GM23338 (cell line): Measurements from ENCODE around the gene MOB2. TPM values are rescaled to one million over a fixed set of nuclear protein-coding genes. Genes with fewer than 3 reads are reported as not detected.

ENCODE experiments used
- ATAC-seq: fragments of 200-7000 bp; cut with Tn5 transposase; 3 replicates; pipeline ENCODE4 v1.9.1; 2020
- DNase-seq: peaks from one replicate; pipeline ENCODE4 v3.0.0-alpha.2; 2015; ENCODE audit warnings: low spot score
- H2AFZ ChIP-seq: fragments of 200-600 bp; sonication (generic); 2 replicates; pipeline ENCODE4 v1.8.0; 2016; ENCODE audit warnings: antibody characterized with exemption, mild to moderate bottlenecking, moderate library complexity
- H3F3A ChIP-seq: fragments of 200-600 bp; sonication (generic); replicated peaks from 2 replicates; pipeline ENCODE4 v1.8.0; 2017; ENCODE audit warnings: antibody characterized with exemption, mixed run types, low read depth
- H3K27ac ChIP-seq: fragments of 200-600 bp; sonication (generic); 2 replicates; pipeline ENCODE4 v1.6.1; 2016; ENCODE audit warnings: low read depth
- H3K27me3 ChIP-seq: fragments of 200-600 bp; sonication (generic); 2 replicates; pipeline ENCODE4 v1.8.0; 2016; ENCODE audit warnings: mild to moderate bottlenecking, mixed run types, moderate library complexity; ENCODE audit not compliant: insufficient read depth
- H3K36me3 ChIP-seq: fragments of 200-600 bp; sonication (generic); 2 replicates; pipeline ENCODE4 v1.8.0; 2016; ENCODE audit warnings: mild to moderate bottlenecking; ENCODE audit not compliant: insufficient read depth
- H3K4me1 ChIP-seq: fragments of 200-600 bp; sonication (generic); 2 replicates; pipeline ENCODE4 v1.8.0; 2016; ENCODE audit warnings: mild to moderate bottlenecking, moderate library complexity; ENCODE audit not compliant: insufficient read depth
- H3K4me2 ChIP-seq: fragments of 200-600 bp; sonication (generic); 2 replicates; pipeline ENCODE4 v1.7.1; 2017; ENCODE audit warnings: mixed run types
- H3K4me3 ChIP-seq: fragments of 200-600 bp; sonication (generic); 2 replicates; pipeline ENCODE4 v1.6.1; 2016; ENCODE audit warnings: mixed run types
- H3K79me2 ChIP-seq: fragments of 200-600 bp; sonication (generic); replicated peaks from 2 replicates; pipeline ENCODE4 v1.8.0; 2017; ENCODE audit warnings: mild to moderate bottlenecking; ENCODE audit not compliant: insufficient read depth
- H3K9me2 ChIP-seq: fragments of 200-600 bp; sonication (generic); 2 replicates; pipeline ENCODE4 v1.8.0; 2017; ENCODE audit not compliant: insufficient read depth
- H4K20me1 ChIP-seq: fragments of 200-600 bp; sonication (generic); replicated peaks from 2 replicates; pipeline ENCODE4 v1.8.0; 2017; ENCODE audit warnings: mild to moderate bottlenecking; ENCODE audit not compliant: insufficient read depth
- H3K27ac Mint-ChIP-seq: 2 replicates; pipeline ENCODE4 v1.8.0; 2020; ENCODE audit warnings: inconsistent platforms, mild to moderate bottlenecking, moderate library complexity, mixed read lengths
- H3K27me3 Mint-ChIP-seq: 3 replicates; pipeline ENCODE4 v1.8.0; 2022; ENCODE audit warnings: low read depth, mild to moderate bottlenecking, moderate library complexity, mixed read lengths, inconsistent platforms; ENCODE audit not compliant: insufficient read depth, poor library complexity
- H3K36me3 Mint-ChIP-seq: 3 replicates; pipeline ENCODE4 v1.8.0; 2021; ENCODE audit warnings: low read depth, mild to moderate bottlenecking, inconsistent platforms, moderate library complexity, mixed read lengths
- H3K4me1 Mint-ChIP-seq: 3 replicates; pipeline ENCODE4 v1.8.0; 2020; ENCODE audit warnings: mild to moderate bottlenecking, inconsistent platforms, mixed read lengths
- H3K4me3 Mint-ChIP-seq: 3 replicates; pipeline ENCODE4 v1.8.0; 2021; ENCODE audit warnings: moderate library complexity, mild to moderate bottlenecking, inconsistent platforms, mixed read lengths
- H3K9me3 Mint-ChIP-seq: 3 replicates; pipeline ENCODE4 v1.8.0; 2020; ENCODE audit warnings: moderate library complexity, mild to moderate bottlenecking, inconsistent platforms, mixed read lengths
- CREB1 ChIP-seq: fragments of 250-450 bp; sonication (Bioruptor Pico); IDR thresholded peaks from 2 replicates; pipeline ENCODE4 v1.5.0; 2020; ENCODE audit warnings: low read depth, mild to moderate bottlenecking, moderate library complexity
- EZH2 ChIP-seq: fragments of 200-600 bp; sonication (generic); IDR thresholded peaks from one replicate; pipeline ENCODE4 v1.8.0; 2017; ENCODE audit warnings: antibody characterized with exemption, mild to moderate bottlenecking, low read depth; ENCODE audit not compliant: unreplicated experiment
- JUNB ChIP-seq: IDR thresholded peaks from one replicate; pipeline ENCODE4 v1.6.1; 2016; ENCODE audit warnings: antibody characterized with exemption; ENCODE audit not compliant: unreplicated experiment
- NANOG ChIP-seq: IDR thresholded peaks from 2 replicates; pipeline ENCODE4 v1.6.1; 2016; ENCODE audit warnings: antibody characterized with exemption, borderline replicate concordance
- STAT1 ChIP-seq: IDR thresholded peaks from one replicate; pipeline ENCODE4 v1.6.1; 2016; ENCODE audit warnings: antibody characterized with exemption; ENCODE audit not compliant: unreplicated experiment
- ZNF331 ChIP-seq: fragments of 250-450 bp; sonication (Bioruptor Pico); IDR thresholded peaks from 2 replicates; pipeline ENCODE4 v1.5.0; 2020; ENCODE audit warnings: low read depth, mild to moderate bottlenecking, moderate library complexity
- polyA plus RNA-seq: library from polyadenylated mRNA; unstranded; fragments of >200 nt; fragmentation: Nextera tagmentation; extraction: Ambion mirVana; gene quantifications from 2 replicates; pipeline ENCODE4 v1.2.1, GENCODE V29; 2016
- total RNA-seq: library from RNA; depleted of rRNA; stranded (reverse); fragments of >200 nt; shearing (Covaris generic); gene quantifications from 2 replicates; pipeline ENCODE4 v1.2.3, GENCODE V29; 2014
- TF ChIP-seq, protein P1 (sequence below), 2 experiments: fragments of 200-600 bp in 1 of 2; sonication (generic) in 1 of 2; conservative IDR thresholded peaks; 2 replicates each; pipeline versions ENCODE4 v1.5.1 to v1.6.1; 2016 to 2017; ENCODE audit warnings: antibody characterized with exemption in 2 of 2, low read depth in 2 of 2, mild to moderate bottlenecking in 2 of 2, moderate library complexity in 1 of 2
- TF ChIP-seq, protein P2 (sequence below): IDR thresholded peaks from 2 replicates; pipeline ENCODE4 v1.6.1; 2016; ENCODE audit warnings: antibody characterized with exemption
- TF ChIP-seq, protein P3 (sequence below): fragments of 250-450 bp; sonication (Bioruptor Pico); IDR thresholded peaks from 2 replicates; pipeline ENCODE4 v1.5.0; 2020; ENCODE audit warnings: mild to moderate bottlenecking, moderate library complexity
- TF ChIP-seq, protein P4 (sequence below): IDR thresholded peaks from one replicate; pipeline ENCODE4 v1.6.1; 2018; ENCODE audit warnings: antibody characterized with exemption; ENCODE audit not compliant: unreplicated experiment

MOB2 gene
- total and polyA plus RNA-seq, 2 experiments from 2014 or later, result 10.1 to 19.7 TPM

DNA sequence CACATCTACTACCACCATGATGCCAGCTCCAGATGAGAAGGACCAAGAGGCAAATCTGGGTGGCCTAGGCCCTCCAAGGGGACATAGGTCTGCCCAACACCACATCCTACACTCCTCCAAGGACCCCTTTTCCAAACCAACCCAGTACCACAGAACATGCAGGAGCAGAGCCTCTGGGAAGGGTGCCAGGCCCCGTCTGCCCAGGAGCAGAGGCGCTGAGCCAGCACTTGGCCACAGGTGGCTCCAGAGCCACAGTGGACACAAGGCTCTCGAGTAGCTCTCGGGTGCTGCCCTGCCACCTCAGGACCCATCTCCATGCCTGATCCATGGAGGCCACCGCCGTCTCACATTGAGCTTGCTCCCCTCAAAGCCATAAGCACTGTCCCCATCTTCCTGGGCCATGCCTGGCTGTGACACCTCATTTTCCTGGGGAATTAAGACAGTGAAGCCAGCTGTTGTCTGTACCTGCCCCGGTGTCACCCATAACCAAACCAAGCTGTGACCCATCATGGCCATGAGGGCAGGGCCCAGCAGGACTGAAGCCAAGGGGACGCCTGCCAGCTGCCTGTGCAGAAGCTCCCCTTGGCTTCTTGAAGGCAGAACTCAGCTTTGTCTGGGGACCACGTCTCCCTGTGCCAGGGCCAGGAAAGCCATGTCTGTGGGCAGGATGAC is 7.4 kb downstream of the MOB2 start:
- Histone ChIP-seq H3K4me1 (no peaks in the 10 kb centered on the region), H3K4me2 (no peak overlapping the region), H3K9me2 (no peaks in the 10 kb centered on the region), H3F3A (no peaks in the 10 kb centered on the region), H3K27ac (no peak overlapping the region), H3K27me3 (no peaks in the 10 kb centered on the region), H3K79me2 (no peaks in the 10 kb centered on the region), H2AFZ (no peak overlapping the region), H3K36me3 (no peaks in the 10 kb centered on the region), H3K4me3 (no peak overlapping the region), H4K20me1 (peaks cover 7% of the 10 kb centered on the region)
- ATAC-seq (no peak), DNase-seq (no peak)
- no peak for TF ChIP-seq JUNB
- TF ChIP-seq, protein P1, sequence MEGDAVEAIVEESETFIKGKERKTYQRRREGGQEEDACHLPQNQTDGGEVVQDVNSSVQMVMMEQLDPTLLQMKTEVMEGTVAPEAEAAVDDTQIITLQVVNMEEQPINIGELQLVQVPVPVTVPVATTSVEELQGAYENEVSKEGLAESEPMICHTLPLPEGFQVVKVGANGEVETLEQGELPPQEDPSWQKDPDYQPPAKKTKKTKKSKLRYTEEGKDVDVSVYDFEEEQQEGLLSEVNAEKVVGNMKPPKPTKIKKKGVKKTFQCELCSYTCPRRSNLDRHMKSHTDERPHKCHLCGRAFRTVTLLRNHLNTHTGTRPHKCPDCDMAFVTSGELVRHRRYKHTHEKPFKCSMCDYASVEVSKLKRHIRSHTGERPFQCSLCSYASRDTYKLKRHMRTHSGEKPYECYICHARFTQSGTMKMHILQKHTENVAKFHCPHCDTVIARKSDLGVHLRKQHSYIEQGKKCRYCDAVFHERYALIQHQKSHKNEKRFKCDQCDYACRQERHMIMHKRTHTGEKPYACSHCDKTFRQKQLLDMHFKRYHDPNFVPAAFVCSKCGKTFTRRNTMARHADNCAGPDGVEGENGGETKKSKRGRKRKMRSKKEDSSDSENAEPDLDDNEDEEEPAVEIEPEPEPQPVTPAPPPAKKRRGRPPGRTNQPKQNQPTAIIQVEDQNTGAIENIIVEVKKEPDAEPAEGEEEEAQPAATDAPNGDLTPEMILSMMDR (conservative IDR thresholded peaks at IDR 0.05; ENCODE audit: low read depth in 2 of 2), result no peak
- no peak for TF ChIP-seq EZH2
- TF ChIP-seq, protein P2, sequence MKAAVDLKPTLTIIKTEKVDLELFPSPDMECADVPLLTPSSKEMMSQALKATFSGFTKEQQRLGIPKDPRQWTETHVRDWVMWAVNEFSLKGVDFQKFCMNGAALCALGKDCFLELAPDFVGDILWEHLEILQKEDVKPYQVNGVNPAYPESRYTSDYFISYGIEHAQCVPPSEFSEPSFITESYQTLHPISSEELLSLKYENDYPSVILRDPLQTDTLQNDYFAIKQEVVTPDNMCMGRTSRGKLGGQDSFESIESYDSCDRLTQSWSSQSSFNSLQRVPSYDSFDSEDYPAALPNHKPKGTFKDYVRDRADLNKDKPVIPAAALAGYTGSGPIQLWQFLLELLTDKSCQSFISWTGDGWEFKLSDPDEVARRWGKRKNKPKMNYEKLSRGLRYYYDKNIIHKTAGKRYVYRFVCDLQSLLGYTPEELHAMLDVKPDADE, result no peak
- TF ChIP-seq, protein P3, sequence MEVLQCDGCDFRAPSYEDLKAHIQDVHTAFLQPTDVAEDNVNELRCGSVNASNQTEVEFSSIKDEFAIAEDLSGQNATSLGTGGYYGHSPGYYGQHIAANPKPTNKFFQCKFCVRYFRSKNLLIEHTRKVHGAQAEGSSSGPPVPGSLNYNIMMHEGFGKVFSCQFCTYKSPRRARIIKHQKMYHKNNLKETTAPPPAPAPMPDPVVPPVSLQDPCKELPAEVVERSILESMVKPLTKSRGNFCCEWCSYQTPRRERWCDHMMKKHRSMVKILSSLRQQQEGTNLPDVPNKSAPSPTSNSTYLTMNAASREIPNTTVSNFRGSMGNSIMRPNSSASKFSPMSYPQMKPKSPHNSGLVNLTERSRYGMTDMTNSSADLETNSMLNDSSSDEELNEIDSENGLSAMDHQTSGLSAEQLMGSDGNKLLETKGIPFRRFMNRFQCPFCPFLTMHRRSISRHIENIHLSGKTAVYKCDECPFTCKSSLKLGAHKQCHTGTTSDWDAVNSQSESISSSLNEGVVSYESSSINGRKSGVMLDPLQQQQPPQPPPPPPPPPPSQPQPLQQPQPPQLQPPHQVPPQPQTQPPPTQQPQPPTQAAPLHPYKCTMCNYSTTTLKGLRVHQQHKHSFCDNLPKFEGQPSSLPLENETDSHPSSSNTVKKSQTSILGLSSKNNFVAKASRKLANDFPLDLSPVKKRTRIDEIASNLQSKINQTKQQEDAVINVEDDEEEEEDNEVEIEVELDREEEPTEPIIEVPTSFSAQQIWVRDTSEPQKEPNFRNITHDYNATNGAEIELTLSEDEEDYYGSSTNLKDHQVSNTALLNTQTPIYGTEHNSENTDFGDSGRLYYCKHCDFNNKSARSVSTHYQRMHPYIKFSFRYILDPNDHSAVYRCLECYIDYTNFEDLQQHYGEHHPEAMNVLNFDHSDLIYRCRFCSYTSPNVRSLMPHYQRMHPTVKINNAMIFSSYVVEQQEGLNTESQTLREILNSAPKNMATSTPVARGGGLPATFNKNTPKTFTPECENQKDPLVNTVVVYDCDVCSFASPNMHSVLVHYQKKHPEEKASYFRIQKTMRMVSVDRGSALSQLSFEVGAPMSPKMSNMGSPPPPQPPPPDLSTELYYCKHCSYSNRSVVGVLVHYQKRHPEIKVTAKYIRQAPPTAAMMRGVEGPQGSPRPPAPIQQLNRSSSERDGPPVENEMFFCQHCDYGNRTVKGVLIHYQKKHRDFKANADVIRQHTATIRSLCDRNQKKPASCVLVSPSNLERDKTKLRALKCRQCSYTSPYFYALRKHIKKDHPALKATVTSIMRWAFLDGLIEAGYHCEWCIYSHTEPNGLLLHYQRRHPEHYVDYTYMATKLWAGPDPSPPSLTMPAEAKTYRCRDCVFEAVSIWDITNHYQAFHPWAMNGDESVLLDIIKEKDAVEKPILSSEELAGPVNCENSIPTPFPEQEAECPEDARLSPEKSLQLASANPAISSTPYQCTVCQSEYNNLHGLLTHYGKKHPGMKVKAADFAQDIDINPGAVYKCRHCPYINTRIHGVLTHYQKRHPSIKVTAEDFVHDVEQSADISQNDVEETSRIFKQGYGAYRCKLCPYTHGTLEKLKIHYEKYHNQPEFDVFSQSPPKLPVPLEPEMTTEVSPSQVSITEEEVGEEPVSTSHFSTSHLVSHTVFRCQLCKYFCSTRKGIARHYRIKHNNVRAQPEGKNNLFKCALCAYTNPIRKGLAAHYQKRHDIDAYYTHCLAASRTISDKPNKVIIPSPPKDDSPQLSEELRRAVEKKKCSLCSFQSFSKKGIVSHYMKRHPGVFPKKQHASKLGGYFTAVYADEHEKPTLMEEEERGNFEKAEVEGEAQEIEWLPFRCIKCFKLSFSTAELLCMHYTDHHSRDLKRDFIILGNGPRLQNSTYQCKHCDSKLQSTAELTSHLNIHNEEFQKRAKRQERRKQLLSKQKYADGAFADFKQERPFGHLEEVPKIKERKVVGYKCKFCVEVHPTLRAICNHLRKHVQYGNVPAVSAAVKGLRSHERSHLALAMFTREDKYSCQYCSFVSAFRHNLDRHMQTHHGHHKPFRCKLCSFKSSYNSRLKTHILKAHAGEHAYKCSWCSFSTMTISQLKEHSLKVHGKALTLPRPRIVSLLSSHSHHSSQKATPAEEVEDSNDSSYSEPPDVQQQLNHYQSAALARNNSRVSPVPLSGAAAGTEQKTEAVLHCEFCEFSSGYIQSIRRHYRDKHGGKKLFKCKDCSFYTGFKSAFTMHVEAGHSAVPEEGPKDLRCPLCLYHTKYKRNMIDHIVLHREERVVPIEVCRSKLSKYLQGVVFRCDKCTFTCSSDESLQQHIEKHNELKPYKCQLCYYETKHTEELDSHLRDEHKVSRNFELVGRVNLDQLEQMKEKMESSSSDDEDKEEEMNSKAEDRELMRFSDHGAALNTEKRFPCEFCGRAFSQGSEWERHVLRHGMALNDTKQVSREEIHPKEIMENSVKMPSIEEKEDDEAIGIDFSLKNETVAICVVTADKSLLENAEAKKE (CRISPR knock-in tag), result no peak
- no peak for TF ChIP-seq ZNF331 (CRISPR knock-in tag)
- TF ChIP-seq CREB1, result no peak
- TF ChIP-seq NANOG, result no peak
- TF ChIP-seq, protein P4, sequence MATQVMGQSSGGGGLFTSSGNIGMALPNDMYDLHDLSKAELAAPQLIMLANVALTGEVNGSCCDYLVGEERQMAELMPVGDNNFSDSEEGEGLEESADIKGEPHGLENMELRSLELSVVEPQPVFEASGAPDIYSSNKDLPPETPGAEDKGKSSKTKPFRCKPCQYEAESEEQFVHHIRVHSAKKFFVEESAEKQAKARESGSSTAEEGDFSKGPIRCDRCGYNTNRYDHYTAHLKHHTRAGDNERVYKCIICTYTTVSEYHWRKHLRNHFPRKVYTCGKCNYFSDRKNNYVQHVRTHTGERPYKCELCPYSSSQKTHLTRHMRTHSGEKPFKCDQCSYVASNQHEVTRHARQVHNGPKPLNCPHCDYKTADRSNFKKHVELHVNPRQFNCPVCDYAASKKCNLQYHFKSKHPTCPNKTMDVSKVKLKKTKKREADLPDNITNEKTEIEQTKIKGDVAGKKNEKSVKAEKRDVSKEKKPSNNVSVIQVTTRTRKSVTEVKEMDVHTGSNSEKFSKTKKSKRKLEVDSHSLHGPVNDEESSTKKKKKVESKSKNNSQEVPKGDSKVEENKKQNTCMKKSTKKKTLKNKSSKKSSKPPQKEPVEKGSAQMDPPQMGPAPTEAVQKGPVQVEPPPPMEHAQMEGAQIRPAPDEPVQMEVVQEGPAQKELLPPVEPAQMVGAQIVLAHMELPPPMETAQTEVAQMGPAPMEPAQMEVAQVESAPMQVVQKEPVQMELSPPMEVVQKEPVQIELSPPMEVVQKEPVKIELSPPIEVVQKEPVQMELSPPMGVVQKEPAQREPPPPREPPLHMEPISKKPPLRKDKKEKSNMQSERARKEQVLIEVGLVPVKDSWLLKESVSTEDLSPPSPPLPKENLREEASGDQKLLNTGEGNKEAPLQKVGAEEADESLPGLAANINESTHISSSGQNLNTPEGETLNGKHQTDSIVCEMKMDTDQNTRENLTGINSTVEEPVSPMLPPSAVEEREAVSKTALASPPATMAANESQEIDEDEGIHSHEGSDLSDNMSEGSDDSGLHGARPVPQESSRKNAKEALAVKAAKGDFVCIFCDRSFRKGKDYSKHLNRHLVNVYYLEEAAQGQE, result no peak
- no peak for TF ChIP-seq STAT1
- Mint-ChIP-seq H3K9me3 (no peaks in the 10 kb centered on the region; the same call in 2 of the 3 replicates), H3K27me3 (peaks cover 3% of the 10 kb centered on the region), H3K27ac (no peak overlapping the region; the same call in 1 of the 2 replicates), H3K36me3 (peaks cover 5% of the 10 kb centered on the region; the same call in 1 of the 3 replicates), H3K4me1 (no peaks in the 10 kb centered on the region), H3K4me3 (no peak overlapping the region)
